HG02588 (cell line): Measurements from ENCODE around the gene WDCP.

Experiments used
- ATAC-seq: cut with Tn5 transposase; IDR thresholded peaks from one replicate; pipeline ENCODE4 v1.9.1; 2021; ENCODE audit warnings: mild to moderate bottlenecking, moderate library complexity; ENCODE audit not compliant: unreplicated experiment

The WDCP gene

GRCh38 chr2:24007693-24008092 is 39.5 kb downstream of the WDCP start:
- no peak for ATAC-seq

DNA sequence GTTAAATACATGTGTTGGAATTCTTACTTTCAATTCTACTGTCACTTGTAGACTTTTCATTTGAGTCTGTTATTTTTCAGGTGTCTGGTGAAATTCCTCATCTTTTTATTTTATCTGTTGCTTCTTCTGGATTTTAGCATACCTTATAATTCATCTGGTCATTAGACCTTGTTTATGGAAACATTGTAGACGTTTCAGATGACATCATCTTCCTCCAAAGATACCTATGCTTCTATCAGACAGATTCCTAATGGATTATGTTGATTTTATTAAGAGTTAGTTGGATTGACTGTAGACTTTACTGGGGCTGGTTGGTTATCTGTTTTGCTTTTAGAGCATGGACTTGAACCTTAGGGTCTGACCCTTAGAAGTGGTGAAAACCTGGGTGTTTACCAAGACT is 52.6 kb downstream of the WDCP start:
- no peak for ATAC-seq

DNA sequence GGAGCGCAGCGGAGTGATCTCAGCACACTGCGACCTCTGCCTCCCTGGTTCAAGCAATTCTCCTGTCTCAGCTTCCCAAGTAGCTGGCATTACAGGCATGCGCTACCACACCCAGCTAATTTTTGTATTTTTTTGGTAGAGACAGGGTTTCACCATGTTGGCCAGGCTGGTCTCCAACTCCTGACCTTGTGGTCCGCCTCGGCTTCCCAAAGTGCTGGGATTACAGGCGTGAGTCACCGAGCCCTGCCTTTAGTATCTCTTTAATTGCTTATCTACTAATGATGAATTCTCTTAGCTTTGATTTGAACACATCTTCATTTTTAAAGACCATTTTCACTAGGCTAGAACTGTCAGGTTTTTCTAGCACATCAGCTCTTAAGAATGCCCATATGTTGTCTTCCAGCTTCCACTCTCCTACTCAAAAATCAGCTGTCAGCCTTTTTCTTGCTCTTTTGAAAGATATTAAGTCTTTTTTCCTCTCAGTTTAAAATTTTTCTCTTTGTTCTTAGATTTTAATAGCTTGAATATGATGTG is 53.4 kb downstream of the WDCP start:
- no peak for ATAC-seq

DNA sequence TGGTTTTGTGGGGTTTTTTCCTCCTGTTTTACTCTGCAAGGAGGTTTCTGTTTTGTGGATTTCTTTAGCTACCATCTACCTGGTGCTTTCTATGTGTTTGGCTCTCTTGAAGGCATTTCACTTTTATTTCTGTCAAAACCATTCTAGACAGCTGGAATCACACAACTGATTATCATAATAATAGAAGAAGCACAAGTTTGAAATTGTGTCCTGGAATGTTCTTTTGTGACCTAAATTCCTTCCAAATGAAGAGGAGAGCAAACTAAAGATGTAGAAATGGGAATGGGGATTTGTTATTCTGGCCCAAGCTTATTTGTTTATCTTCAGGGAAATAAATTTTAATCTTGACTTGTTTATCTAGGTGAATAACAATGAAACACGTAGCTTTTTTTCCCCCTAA is 54.3 kb downstream of the WDCP start:
- no peak for ATAC-seq

- no peak for ATAC-seq
Measured at GRCh38 chr2:23988371-23988770, 58.8 kb downstream of the WDCP start.
